PC-9 (cell line): ENCODE data around the gene LMAN1.

Source experiments
- CTCF ChIP-seq: fragments of 200-600 bp; sonication (generic); conservative IDR thresholded peaks from 2 replicates; pipeline ENCODE4 v1.6.1; 2017; ENCODE audit warnings: mixed run types, antibody characterized with exemption, mild to moderate bottlenecking, moderate library complexity
- EZH2 ChIP-seq: fragments of 200-600 bp; sonication (generic); IDR thresholded peaks from 2 replicates; pipeline ENCODE4 v1.8.0; 2017; ENCODE audit warnings: antibody characterized with exemption, low read depth

DNA sequence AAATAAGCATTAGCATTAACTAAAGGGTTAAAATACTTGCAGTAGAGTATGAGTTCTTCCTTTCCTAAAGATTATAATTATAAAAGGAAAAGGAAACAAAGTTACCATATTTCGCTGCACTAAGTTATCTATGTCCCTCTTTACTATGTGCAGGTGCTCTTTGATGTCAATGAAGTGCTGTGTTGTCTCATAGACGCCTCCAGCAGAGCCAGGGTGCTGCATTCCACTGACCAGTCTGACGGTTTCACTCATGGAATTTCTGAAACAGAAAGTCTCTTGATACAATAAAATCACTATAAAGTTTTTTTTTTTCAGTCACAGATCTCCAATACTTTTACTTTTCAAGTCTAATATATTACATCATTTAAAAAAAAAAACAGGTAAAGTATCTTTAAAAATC is 26.1 kb downstream of the LMAN1 start:
- TF ChIP-seq EZH2 (no peak), CTCF (no peak)
